ENCODE data around the gene ACP4.
"Not testable (repeated sequence)": the region's sequence is repeated elsewhere in the genome, so short reads cannot be mapped to it uniquely, and the experiment has no call there.

Gene ACP4

DNA sequence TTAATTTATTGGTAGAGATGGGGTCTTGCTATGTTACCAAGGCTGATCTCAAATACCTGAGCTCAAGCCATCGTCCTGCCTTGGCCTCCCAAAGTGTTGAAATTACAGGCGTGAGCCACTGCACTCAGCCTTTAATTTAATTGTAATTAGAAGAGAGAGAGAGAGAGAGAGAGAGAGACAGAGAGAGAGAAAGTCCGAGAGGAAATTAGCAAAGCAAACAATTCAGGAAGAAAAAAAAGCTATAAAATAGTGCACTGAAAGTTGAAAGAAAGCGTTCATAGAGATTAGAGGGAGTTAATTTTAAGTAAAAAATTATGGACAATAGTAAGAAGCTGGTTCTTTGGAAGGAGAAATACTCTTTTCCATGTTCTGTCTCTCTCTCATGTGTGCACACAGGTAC, 13.0 kb upstream of the ACP4 start:
- TF ChIP-seq, protein P1, sequence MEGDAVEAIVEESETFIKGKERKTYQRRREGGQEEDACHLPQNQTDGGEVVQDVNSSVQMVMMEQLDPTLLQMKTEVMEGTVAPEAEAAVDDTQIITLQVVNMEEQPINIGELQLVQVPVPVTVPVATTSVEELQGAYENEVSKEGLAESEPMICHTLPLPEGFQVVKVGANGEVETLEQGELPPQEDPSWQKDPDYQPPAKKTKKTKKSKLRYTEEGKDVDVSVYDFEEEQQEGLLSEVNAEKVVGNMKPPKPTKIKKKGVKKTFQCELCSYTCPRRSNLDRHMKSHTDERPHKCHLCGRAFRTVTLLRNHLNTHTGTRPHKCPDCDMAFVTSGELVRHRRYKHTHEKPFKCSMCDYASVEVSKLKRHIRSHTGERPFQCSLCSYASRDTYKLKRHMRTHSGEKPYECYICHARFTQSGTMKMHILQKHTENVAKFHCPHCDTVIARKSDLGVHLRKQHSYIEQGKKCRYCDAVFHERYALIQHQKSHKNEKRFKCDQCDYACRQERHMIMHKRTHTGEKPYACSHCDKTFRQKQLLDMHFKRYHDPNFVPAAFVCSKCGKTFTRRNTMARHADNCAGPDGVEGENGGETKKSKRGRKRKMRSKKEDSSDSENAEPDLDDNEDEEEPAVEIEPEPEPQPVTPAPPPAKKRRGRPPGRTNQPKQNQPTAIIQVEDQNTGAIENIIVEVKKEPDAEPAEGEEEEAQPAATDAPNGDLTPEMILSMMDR (IDR thresholded peaks at IDR 0.05; ENCODE audit: low read depth, low read length), result no peak
- Histone ChIP-seq H3K9me3 (ENCODE audit: severe bottlenecking) (peaks cover 7% of the 10 kb centered on the region), H3K4me3 (ENCODE audit: low read depth, low read length) (no peak overlapping the region), H3K27ac (no peak overlapping the region), H3K36me3 (no peaks in the 10 kb centered on the region), H3K27me3 (ENCODE audit: insufficient read depth, low read depth, severe bottlenecking) (peaks cover 51% of the 10 kb centered on the region)
- no peak for DNase-seq

DNA sequence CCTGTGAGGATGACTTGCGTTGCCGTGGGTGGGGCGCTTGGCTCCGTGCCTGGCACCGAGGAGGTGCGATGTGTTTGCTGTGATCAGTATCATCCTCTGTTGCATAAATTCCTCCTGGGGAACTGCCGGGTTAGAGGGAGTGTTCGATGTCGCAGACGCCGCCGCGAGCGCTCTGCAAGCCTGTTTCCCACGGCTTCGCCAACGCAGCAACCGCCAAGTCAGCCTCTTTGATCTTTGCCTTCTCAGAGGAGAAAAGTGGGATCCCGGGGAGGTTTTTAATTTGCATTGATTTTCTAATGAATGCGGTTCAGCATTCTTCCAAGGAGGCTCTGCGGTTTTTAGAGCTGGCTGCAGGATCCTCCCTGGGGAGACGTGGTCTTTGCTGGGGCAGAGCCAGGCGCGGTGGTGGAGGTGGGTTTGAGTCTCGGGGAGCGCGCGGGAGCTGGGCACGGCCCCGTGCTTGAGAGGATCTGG, 12.3 kb upstream of the ACP4 start:
- Histone ChIP-seq H3K27me3 (ENCODE audit: insufficient read depth, low read depth, severe bottlenecking) (peaks cover 51% of the 10 kb centered on the region), H3K4me3 (ENCODE audit: low read depth, low read length) (no peak overlapping the region), H3K27ac (no peak overlapping the region), H3K9me3 (ENCODE audit: severe bottlenecking) (peaks cover 7% of the 10 kb centered on the region), H3K36me3 (no peaks in the 10 kb centered on the region)
- TF ChIP-seq, protein P1 (IDR thresholded peaks at IDR 0.05; ENCODE audit: low read depth, low read length), result no peak
- no peak for DNase-seq

DNA sequence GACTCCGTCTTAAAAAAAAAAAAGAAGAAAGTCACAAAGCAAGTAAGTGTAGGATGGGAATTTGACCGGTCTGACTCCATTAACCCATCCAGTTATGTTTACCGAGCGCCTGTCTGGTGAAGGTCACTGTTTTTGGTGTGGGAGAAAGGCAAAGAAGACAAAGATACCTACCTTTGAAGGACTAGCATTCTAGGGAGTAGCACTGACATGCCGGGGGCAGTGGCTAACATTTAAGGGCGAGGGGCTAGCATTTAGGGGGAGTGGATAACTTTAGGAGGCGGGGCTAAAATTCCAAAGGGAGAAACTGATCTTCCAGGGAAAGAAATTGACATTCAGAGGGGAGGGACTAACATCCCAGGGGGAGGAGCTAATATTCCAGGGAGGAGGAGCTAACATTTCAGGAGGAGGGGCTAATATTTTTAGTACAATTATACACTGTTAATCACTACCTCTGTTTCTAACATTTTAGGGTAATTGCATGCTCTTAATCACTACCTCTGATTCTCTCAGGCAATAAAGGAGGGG, 11.2 kb upstream of the ACP4 start:
- H3K4me3 ChIP-seq (ENCODE audit: low read depth, low read length), result no peak overlapping the region
- peaks cover 51% of the 10 kb centered on the region for H3K27me3 ChIP-seq (ENCODE audit: insufficient read depth, low read depth, severe bottlenecking)
- TF ChIP-seq, protein P1 (IDR thresholded peaks at IDR 0.05; ENCODE audit: low read depth, low read length), result no peak

DNA sequence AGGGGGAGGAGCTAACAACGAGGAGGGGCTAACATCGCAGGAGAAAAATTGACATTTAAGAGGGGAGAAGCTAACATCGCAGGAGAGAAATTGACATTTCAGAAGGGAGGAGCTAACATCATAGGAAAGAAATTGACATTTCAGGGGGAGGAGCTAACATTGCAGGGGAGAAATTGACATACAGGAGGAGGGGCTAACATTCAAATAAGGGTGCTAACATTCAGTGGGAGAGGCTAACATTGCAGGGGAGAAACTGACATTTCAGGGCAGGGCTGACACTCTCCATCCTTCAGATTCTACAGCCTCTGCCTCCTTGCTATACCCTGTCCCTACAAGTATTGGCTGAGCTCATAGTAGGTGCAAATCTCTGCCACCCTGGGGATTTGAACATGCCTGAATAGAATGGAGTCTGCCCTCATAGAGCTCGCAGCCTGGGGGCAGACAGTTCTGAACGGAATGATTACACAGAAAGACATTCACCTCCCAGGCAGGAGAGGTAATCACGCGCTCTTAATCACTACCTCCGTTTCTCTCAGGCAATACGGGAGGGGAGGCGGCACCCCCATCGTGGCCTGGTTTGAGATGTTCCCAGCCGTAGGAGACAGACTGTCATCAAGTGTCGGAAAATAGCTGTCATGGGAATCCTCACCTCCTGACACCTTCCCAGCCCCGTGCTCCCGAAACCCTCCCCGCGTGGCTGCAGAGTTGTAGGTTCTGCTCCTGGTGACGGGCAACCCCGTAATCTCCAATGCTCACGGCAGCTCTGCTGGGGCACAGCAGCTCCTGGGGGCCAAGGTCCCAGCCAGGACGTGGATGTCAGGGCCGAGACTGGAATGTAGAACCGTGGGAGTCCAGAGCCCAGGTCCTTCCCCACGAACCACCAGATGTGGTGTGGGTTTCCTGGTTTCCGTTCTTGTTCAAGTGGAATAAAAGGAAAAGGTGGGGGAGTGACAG, 10.4 kb upstream of the ACP4 start:
- H3K9me3 ChIP-seq (ENCODE audit: severe bottlenecking), result peaks cover 7% of the 10 kb centered on the region
- DNase-seq, result no peak
- no peak overlapping the region for H3K27ac ChIP-seq
- no peak overlapping the region for H3K4me3 ChIP-seq (ENCODE audit: low read depth, low read length)
- H3K27me3 ChIP-seq (ENCODE audit: insufficient read depth, low read depth, severe bottlenecking), result peaks cover 51% of the 10 kb centered on the region
- no peaks in the 10 kb centered on the region for H3K36me3 ChIP-seq
- TF ChIP-seq, protein P1 (IDR thresholded peaks at IDR 0.05; ENCODE audit: low read depth, low read length), result no peak

More for the DNA sequence above, 11.2 kb upstream of the ACP4 start:
- Histone ChIP-seq H3K9me3 (ENCODE audit: severe bottlenecking) (peaks cover 7% of the 10 kb centered on the region), H3K27ac (no peak overlapping the region), H3K36me3 (no peaks in the 10 kb centered on the region)
- no peak for DNase-seq

DNA sequence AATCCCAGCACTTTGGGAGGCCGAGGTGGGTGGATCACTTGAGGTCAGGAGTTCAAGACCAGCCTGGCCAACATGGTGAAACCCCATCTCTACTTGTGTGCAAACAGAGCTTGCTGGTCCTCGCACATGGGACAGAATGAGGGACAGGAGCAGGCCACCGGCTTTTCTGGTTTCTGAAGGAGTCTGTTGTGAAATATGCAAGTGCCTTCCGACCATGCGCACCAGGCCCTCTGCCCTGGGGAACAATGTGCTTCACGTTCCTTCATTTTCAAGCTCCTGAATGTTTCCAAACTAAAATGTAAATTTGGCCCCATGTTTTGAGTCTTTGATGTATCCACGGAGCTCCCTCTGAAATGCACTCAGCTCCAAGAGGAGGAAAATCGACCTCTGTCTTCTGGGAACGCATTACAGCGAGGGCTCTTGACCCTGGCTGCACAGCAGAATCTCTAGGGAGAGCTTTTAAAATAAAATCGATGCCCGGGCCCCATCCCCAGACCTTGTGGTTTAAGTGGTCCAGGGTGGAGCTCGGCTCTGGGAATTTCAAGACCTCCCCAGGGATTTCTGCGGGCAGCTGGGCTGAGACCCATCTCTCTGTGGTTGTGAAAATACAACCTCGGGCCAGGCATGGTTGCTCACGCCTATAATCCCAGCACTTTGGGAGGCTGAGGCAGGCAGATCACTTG, 9.3 kb upstream of the ACP4 start:
- Histone ChIP-seq H3K27ac (no peak overlapping the region), H3K4me3 (ENCODE audit: low read depth, low read length) (no peak overlapping the region), H3K36me3 (no peaks in the 10 kb centered on the region), H3K27me3 (ENCODE audit: insufficient read depth, low read depth, severe bottlenecking) (peaks cover 51% of the 10 kb centered on the region), H3K9me3 (ENCODE audit: severe bottlenecking) (peaks cover 7% of the 10 kb centered on the region)
- no peak for DNase-seq
- TF ChIP-seq, protein P1 (IDR thresholded peaks at IDR 0.05; ENCODE audit: low read depth, low read length), result no peak

DNA sequence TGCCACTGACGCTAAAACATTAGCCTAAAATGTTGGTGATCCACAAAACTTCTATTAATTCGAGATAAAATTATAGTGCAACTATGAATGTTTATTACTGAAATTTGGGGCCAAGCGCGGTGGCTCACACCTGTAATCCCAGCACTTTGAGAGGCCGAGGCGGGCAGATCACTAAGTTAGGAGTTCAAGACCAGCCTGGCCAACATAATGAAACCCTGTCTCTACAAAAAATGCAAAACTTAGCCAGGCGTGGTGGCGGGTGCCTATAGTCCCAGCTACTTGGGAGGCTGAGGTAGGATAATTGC, 6.4 kb upstream of the ACP4 start:
- peaks cover 27% of the 10 kb centered on the region for H3K27me3 ChIP-seq (ENCODE audit: insufficient read depth, low read depth, severe bottlenecking)
- H3K4me3 ChIP-seq (ENCODE audit: low read depth, low read length); H3K27ac ChIP-seq; H3K36me3 ChIP-seq; H3K9me3 ChIP-seq (ENCODE audit: severe bottlenecking); DNase-seq: not testable (repeated sequence)
